ENCODE results near the gene XRCC5.

XRCC5 gene

DNA sequence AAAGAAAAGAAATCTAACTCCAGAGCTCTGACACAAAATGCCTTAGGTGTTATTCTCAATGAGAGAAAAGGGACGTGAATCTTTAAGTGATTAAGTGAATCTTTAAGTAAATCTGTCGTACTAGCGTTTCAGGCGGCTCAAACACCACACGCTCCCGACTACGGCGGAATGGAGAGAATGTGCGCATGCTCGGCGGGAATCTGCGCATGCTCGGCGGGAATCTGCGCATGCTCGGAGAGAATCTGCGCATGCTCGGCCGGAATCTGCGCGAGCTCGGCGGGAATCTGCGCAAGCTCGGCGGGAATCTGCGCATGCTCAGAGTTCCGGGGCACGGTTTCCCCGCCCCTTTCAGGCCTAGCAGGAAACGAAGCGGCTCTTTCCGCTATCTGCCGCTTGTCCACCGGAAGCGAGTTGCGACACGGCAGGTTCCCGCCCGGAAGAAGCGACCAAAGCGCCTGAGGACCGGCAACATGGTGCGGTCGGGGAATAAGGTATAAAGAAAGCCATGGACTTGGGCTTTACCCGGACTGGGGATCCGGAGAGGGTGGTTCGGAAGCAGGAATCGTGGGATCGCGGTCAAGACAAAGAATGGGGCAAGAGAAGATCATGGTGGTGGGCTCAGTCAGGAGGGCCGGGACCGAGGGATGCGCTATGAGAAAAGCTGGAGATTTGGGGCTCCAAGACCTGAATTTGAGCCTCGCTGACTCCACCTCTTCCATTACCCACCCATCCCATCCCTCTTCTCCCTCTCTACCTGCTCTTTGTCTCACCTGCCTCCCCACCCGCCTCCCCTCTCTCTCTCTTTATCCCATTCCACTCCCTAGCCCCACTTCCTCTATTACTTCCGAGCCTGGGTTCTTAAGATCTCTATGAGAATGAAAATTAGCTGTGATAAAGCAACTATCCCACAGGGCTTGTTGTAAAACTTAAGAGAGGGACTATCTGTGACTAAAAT, at the start of gene XRCC5:
Gene XRCC5, plus strand, starts transcription at position 382 of the 955 bp plus-strand sequence. Its CDS starts 89 bp downstream, at position 471.
- peaks cover 19 to 23% of the 10 kb centered on the region in 2 donors for H3K36me3 ChIP-seq (ENCODE audit: control insufficient read depth in 2 of 2, insufficient read depth in 2 of 2, low read length in 2 of 2)
- peaks cover 7% of the 10 kb centered on the region for H3K4me1 ChIP-seq (ENCODE audit: control insufficient read depth, insufficient read depth, low read length)
- H3K27ac ChIP-seq (ENCODE audit: low read length): peak within 1 kb of the TSS; percentile 88
- H3K9ac ChIP-seq (ENCODE audit: low read length in 2 of 2): peak within 1 kb of the TSS; percentile 93 to 99
- peak within 1 kb of the TSS; percentile 80 to 99 for H3K4me3 ChIP-seq (ENCODE audit: low read length in 2 of 2)
- H3K27me3 ChIP-seq (ENCODE audit: control insufficient read depth in 1 of 2, insufficient read depth in 2 of 2, low read length in 2 of 2): no peaks in the 10 kb centered on the region
- no peaks in the 10 kb centered on the region for H3K9me3 ChIP-seq (ENCODE audit: control insufficient read depth in 2 of 2, low read length in 2 of 2)

DNA sequence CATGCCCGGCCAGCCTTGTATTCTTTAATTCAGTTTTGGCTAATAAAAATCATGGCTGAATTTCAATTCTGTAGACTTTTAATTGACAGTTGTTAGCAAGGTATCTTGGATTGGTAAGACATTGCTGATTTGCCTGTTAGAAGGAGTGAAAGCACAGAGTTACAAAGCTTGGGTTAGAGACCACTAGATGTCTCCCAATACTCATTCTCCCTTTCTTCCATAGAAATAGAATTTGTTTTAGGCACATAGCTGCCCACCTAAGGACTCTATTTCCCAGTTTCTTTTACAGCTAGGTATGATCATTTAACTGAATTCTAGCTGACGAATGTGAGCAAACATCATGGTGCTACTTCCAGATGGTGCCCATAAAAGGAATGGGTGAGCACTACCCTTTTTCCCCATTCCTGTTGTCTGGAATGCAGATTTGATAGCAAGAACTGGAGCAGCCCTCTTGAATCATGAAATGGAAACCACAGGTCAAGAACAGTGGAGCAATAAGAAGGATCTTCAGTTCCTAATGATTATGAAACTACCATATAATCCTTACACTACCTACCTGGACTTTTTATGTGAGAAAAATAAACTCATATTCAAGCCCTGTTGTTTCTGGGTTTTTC, 45.0 kb upstream of the XRCC5 start:
- no peaks in the 10 kb centered on the region for H3K9me3 ChIP-seq (ENCODE audit: control insufficient read depth in 2 of 2, low read length in 2 of 2)
- H3K27me3 ChIP-seq (ENCODE audit: control insufficient read depth in 1 of 2, insufficient read depth in 2 of 2, low read length in 2 of 2): no peaks in the 10 kb centered on the region
- no peak overlapping the region for H3K4me3 ChIP-seq (ENCODE audit: low read length in 2 of 2)
- H3K36me3 ChIP-seq (ENCODE audit: control insufficient read depth in 2 of 2, insufficient read depth in 2 of 2, low read length in 2 of 2): peaks cover 6 to 14% of the 10 kb centered on the region in 2 donors
- no peak overlapping the region for H3K9ac ChIP-seq (ENCODE audit: low read length in 2 of 2)
- no peak overlapping the region for H3K27ac ChIP-seq (ENCODE audit: low read length)
- no peaks in the 10 kb centered on the region for H3K4me1 ChIP-seq (ENCODE audit: control insufficient read depth, insufficient read depth, low read length)

- Histone ChIP-seq H3K36me3 (ENCODE audit: control insufficient read depth in 2 of 2, insufficient read depth in 2 of 2, low read length in 2 of 2) (peaks cover 6 to 11% of the 10 kb centered on the region in 2 donors), H3K4me3 (ENCODE audit: low read length in 2 of 2) (no peak overlapping the region), H3K9me3 (ENCODE audit: control insufficient read depth in 2 of 2, low read length in 2 of 2) (no peaks in the 10 kb centered on the region), H3K27me3 (ENCODE audit: control insufficient read depth in 1 of 2, insufficient read depth in 2 of 2, low read length in 2 of 2) (no peaks in the 10 kb centered on the region), H3K4me1 (ENCODE audit: control insufficient read depth, insufficient read depth, low read length) (no peaks in the 10 kb centered on the region), H3K27ac (ENCODE audit: low read length) (no peak overlapping the region), H3K9ac (ENCODE audit: low read length in 2 of 2) (no peak overlapping the region)
Observed at GRCh38 chr2:216064665-216065064, 44.5 kb upstream of the XRCC5 start.

- no peaks in the 10 kb centered on the region for H3K9me3 ChIP-seq (ENCODE audit: control insufficient read depth in 2 of 2, low read length in 2 of 2)
- H3K27me3 ChIP-seq (ENCODE audit: control insufficient read depth in 1 of 2, insufficient read depth in 2 of 2, low read length in 2 of 2): no peaks in the 10 kb centered on the region
- H3K4me3 ChIP-seq (ENCODE audit: low read length in 2 of 2): no peak overlapping the region
- H3K36me3 ChIP-seq (ENCODE audit: control insufficient read depth in 2 of 2, insufficient read depth in 2 of 2, low read length in 2 of 2): peaks cover 6 to 10% of the 10 kb centered on the region in 2 donors
- H3K4me1 ChIP-seq (ENCODE audit: control insufficient read depth, insufficient read depth, low read length): no peaks in the 10 kb centered on the region
- H3K27ac ChIP-seq (ENCODE audit: low read length): no peak overlapping the region
- no peak overlapping the region for H3K9ac ChIP-seq (ENCODE audit: low read length in 2 of 2)
Observed at GRCh38 chr2:216066230-216066629, 42.9 kb upstream of the XRCC5 start.

DNA sequence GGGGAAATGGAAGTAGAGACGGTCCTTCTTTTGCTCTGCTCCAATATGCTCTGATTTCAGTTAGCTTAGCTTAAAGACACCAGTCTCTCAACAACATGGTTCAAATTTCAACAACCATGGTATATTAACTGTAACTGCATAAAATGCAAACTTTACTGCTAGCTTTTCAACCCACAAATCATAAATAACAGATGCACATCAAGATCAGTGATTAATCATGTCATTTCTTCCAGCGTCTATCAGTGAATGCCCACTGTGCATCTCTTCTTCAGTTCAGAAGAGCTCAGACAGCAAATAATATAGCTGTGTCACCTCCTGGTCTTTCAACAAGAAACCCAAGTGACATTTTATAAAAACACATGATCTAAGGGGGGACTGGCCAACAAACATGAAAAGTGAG, 40.1 kb upstream of the XRCC5 start:
- H3K4me3 ChIP-seq (ENCODE audit: low read length in 2 of 2): no peak overlapping the region
- H3K9me3 ChIP-seq (ENCODE audit: control insufficient read depth in 2 of 2, low read length in 2 of 2): no peaks in the 10 kb centered on the region
- no peaks in the 10 kb centered on the region for H3K27me3 ChIP-seq (ENCODE audit: control insufficient read depth in 1 of 2, insufficient read depth in 2 of 2, low read length in 2 of 2)
- H3K27ac ChIP-seq (ENCODE audit: low read length): no peak overlapping the region
- H3K4me1 ChIP-seq (ENCODE audit: control insufficient read depth, insufficient read depth, low read length): no peaks in the 10 kb centered on the region
- H3K9ac ChIP-seq (ENCODE audit: low read length in 2 of 2): no peak overlapping the region
- H3K36me3 ChIP-seq (ENCODE audit: control insufficient read depth in 2 of 2, insufficient read depth in 2 of 2, low read length in 2 of 2): peaks cover 6 to 10% of the 10 kb centered on the region in 2 donors

GRCh38 chr2:216070195-216070594, 39.0 kb upstream of the XRCC5 start:
- H3K4me1 ChIP-seq (ENCODE audit: control insufficient read depth, insufficient read depth, low read length): no peaks in the 10 kb centered on the region
- H3K36me3 ChIP-seq (ENCODE audit: control insufficient read depth in 2 of 2, insufficient read depth in 2 of 2, low read length in 2 of 2): peaks cover 3 to 6% of the 10 kb centered on the region in 2 donors
- H3K4me3 ChIP-seq (ENCODE audit: low read length in 2 of 2): no peak overlapping the region
- H3K27me3 ChIP-seq (ENCODE audit: control insufficient read depth in 1 of 2, insufficient read depth in 2 of 2, low read length in 2 of 2): no peaks in the 10 kb centered on the region
- no peak overlapping the region for H3K9ac ChIP-seq (ENCODE audit: low read length in 2 of 2)
- no peak overlapping the region for H3K27ac ChIP-seq (ENCODE audit: low read length)
- H3K9me3 ChIP-seq (ENCODE audit: control insufficient read depth in 2 of 2, low read length in 2 of 2): no peaks in the 10 kb centered on the region

- no peaks in the 10 kb centered on the region for H3K27me3 ChIP-seq (ENCODE audit: control insufficient read depth in 1 of 2, insufficient read depth in 2 of 2, low read length in 2 of 2)
- no peak overlapping the region for H3K4me3 ChIP-seq (ENCODE audit: low read length in 2 of 2)
- H3K4me1 ChIP-seq (ENCODE audit: control insufficient read depth, insufficient read depth, low read length): no peaks in the 10 kb centered on the region
- H3K36me3 ChIP-seq (ENCODE audit: control insufficient read depth in 2 of 2, insufficient read depth in 2 of 2, low read length in 2 of 2): peaks cover 0 to 3% of the 10 kb centered on the region in 2 donors
- H3K9me3 ChIP-seq (ENCODE audit: control insufficient read depth in 2 of 2, low read length in 2 of 2): no peaks in the 10 kb centered on the region
- H3K9ac ChIP-seq (ENCODE audit: low read length in 2 of 2): no peak overlapping the region
- no peak overlapping the region for H3K27ac ChIP-seq (ENCODE audit: low read length)
Observed at GRCh38 chr2:216071111-216071851, 37.9 kb upstream of the XRCC5 start.

DNA sequence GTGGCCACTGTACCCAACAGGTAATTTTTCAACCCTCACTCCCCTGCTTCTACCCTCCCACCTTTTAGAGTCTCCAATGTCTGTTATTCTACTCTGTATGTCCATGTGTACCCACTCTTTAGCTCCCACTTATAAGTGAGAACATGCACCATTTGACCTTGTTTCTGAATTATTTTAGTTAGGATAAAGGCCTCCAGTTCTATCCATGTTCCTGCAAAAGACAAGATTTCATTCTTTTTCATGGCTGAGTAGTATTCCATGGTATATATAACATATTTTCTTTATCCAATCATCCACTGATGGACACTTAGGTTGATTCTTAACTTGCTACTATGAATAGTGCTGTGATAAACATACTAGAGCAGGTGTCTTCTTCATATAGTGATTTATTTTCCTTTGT, 36.7 kb upstream of the XRCC5 start:
- no peaks in the 10 kb centered on the region for H3K9me3 ChIP-seq (ENCODE audit: control insufficient read depth in 2 of 2, low read length in 2 of 2)

GRCh38 chr2:216073773-216074172, 35.4 kb upstream of the XRCC5 start:
- peaks cover 0 to 3% of the 10 kb centered on the region in 2 donors for H3K36me3 ChIP-seq (ENCODE audit: control insufficient read depth in 2 of 2, insufficient read depth in 2 of 2, low read length in 2 of 2)
- no peak overlapping the region for H3K9ac ChIP-seq (ENCODE audit: low read length in 2 of 2)
- H3K4me1 ChIP-seq (ENCODE audit: control insufficient read depth, insufficient read depth, low read length): no peaks in the 10 kb centered on the region
- no peaks in the 10 kb centered on the region for H3K27me3 ChIP-seq (ENCODE audit: control insufficient read depth in 1 of 2, insufficient read depth in 2 of 2, low read length in 2 of 2)
- H3K9me3 ChIP-seq (ENCODE audit: control insufficient read depth in 2 of 2, low read length in 2 of 2): no peaks in the 10 kb centered on the region
- H3K27ac ChIP-seq (ENCODE audit: low read length): no peak overlapping the region
- no peak overlapping the region for H3K4me3 ChIP-seq (ENCODE audit: low read length in 2 of 2)

More for the DNA sequence above, 36.7 kb upstream of the XRCC5 start:
- H3K27me3 ChIP-seq (ENCODE audit: control insufficient read depth in 1 of 2, insufficient read depth in 2 of 2, low read length in 2 of 2): no peaks in the 10 kb centered on the region
- no peaks in the 10 kb centered on the region for H3K4me1 ChIP-seq (ENCODE audit: control insufficient read depth, insufficient read depth, low read length)
- H3K4me3 ChIP-seq (ENCODE audit: low read length in 2 of 2): no peak overlapping the region
- peaks cover 0 to 3% of the 10 kb centered on the region in 2 donors for H3K36me3 ChIP-seq (ENCODE audit: control insufficient read depth in 2 of 2, insufficient read depth in 2 of 2, low read length in 2 of 2)
- no peak overlapping the region for H3K9ac ChIP-seq (ENCODE audit: low read length in 2 of 2)
- no peak overlapping the region for H3K27ac ChIP-seq (ENCODE audit: low read length)

- H3K27ac ChIP-seq (ENCODE audit: low read length): no peak overlapping the region
- no peaks in the 10 kb centered on the region for H3K27me3 ChIP-seq (ENCODE audit: control insufficient read depth in 1 of 2, insufficient read depth in 2 of 2, low read length in 2 of 2)
- no peaks in the 10 kb centered on the region for H3K4me1 ChIP-seq (ENCODE audit: control insufficient read depth, insufficient read depth, low read length)
- H3K36me3 ChIP-seq (ENCODE audit: control insufficient read depth in 2 of 2, insufficient read depth in 2 of 2, low read length in 2 of 2): peaks cover 0 to 3% of the 10 kb centered on the region in 2 donors
- H3K9ac ChIP-seq (ENCODE audit: low read length in 2 of 2): no peak overlapping the region
- no peak overlapping the region for H3K4me3 ChIP-seq (ENCODE audit: low read length in 2 of 2)
- H3K9me3 ChIP-seq (ENCODE audit: control insufficient read depth in 2 of 2, low read length in 2 of 2): no peaks in the 10 kb centered on the region
Observed at GRCh38 chr2:216074380-216074779, 34.8 kb upstream of the XRCC5 start.

Data from stomach smooth muscle (tissue), 2 donors.